Neuron (in vitro differentiated cells): Measurements from ENCODE around the gene CD160.
"Not testable (repeated sequence)": the region's sequence is repeated elsewhere in the genome, so short reads cannot be mapped to it uniquely, and the experiment has no call there.

Source experiments
- H2AFZ ChIP-seq: one replicate; pipeline ENCODE4 v1.6.1; 2013; ENCODE audit warnings: low read depth, mild to moderate bottlenecking, inconsistent platforms, low read length, moderate library complexity
- H3K27me3 ChIP-seq: one replicate; pipeline ENCODE4 v1.6.1; 2013; ENCODE audit warnings: low read length; ENCODE audit not compliant: insufficient read depth
- H3K36me3 ChIP-seq: one replicate; pipeline ENCODE4 v1.6.1; 2013; ENCODE audit warnings: low read length; ENCODE audit not compliant: insufficient read depth
- H3K4me1 ChIP-seq: one replicate; pipeline ENCODE4 v1.6.1; 2013; ENCODE audit warnings: low read length; ENCODE audit not compliant: insufficient read depth
- H3K4me3 ChIP-seq: 2 replicates; pipeline ENCODE4 v1.5.1; 2013; ENCODE audit warnings: mild to moderate bottlenecking, low read length, moderate library complexity
- H3K9me3 ChIP-seq: one replicate; pipeline ENCODE4 v1.6.1; 2013; ENCODE audit warnings: low read length

CD160 gene, protein sequence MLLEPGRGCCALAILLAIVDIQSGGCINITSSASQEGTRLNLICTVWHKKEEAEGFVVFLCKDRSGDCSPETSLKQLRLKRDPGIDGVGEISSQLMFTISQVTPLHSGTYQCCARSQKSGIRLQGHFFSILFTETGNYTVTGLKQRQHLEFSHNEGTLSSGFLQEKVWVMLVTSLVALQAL

DNA sequence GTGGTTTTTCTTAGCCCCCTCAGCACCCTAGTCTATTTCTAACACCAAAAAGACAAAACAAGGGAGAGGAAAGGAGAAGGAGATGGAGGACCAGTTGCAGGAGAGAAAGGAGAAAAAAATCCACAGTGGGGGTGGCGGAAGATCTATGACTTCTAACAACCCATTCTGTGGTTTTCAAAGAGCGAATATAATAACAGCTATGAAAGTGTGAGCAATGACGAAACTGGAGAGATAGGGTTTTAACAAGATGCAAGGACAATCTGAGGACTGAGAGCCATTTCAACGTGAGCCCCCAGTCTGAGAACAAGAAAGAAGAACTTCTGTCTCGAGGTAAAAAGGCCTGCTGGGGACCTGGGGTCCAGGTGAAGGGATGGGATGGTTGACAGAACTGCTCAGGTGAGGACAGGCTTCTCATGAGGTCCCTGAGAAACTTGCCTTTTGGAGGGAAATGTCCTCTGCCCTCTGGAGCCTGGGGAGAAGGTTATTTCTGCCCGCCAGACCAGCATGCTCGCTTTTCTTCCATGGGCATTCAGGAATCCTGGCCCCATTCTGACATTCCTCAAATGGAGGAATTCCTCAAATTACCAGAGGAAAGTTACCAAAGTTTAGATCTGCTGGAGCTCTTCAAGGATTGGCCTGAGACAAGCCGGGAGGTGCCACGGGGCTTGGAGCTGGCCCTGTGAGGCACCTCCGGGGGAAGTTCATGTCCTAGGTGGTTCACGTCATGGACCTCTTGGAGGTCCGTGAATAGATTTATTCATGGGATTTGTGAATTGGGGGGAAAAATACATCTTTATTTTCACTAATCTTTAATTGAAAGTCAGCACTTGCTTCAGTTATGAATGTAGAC lies at the start of gene CD160:
CD160 (plus strand) TSS at position 270 of the 850 bp plus-strand sequence. CDS start 8,829 bp downstream, outside the sequence.
- H3K9me3 ChIP-seq, result no peaks in the 10 kb centered on the region
- no peak within 1 kb of the TSS for H3K4me3 ChIP-seq
- H3K36me3 ChIP-seq, result no peaks in the 10 kb centered on the region
- H3K4me1 ChIP-seq, result peaks cover 14% of the 10 kb centered on the region
- H2AFZ ChIP-seq, result no peak within 1 kb of the TSS
- H3K27me3 ChIP-seq, result no peaks in the 10 kb centered on the region

DNA sequence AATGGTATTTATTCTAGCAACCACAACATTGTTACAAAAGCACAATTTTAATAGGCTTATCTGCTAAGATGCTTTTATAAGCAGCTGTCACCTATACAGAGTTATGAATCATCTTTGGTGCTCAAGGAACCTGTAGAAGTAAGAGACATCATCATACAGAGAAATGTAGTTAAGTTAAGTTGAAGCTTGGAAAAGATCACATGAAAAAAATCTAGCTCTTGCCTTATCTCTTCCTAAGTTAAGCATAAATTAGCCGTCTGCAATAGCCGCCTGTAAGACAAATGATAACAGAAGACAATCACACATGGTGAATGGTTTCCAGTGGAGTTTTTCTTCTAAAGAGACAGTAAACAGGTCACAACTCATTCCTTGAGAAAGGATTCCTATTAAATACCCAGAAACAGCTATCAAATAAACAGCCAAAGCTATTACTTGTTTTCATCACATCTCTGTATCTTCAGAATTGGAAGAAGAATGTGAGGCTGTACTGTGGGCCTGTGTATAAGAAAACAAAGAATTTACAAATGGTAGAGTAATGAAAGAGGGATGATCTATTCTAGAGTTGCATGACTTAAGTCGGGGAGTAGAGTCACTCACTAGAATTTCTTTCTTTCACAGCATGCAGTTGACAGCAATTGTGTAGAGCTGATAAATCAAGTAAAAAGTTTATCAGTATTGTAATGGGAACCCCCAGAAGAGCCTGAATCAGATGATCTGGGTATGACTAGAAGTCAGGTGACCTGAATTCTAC lies 48.1 kb upstream of the CD160 start:
- H3K27me3 ChIP-seq, H3K4me1 ChIP-seq, H3K9me3 ChIP-seq, H3K4me3 ChIP-seq, H3K36me3 ChIP-seq, H2AFZ ChIP-seq: not testable (repeated sequence)

DNA sequence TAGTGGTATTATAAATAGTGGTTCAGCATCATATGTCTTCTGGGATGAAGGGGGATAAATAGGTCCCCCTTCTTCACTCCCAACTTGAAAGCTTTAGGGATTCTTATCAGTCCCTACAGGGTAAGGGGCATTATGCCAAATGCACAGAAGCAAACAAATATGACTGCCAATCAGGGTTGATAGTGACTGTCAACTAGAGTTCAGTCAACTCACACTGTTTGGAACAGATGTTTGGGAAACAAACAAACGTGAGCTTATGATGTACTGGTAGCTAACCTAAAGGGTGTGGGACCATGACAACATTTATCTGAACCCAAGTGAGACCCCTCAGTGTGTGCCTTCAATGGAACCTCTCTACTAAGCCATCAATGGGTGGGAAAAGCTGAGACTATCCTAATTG lies 46.1 kb upstream of the CD160 start:
- not testable (repeated sequence) for H3K36me3 ChIP-seq

DNA sequence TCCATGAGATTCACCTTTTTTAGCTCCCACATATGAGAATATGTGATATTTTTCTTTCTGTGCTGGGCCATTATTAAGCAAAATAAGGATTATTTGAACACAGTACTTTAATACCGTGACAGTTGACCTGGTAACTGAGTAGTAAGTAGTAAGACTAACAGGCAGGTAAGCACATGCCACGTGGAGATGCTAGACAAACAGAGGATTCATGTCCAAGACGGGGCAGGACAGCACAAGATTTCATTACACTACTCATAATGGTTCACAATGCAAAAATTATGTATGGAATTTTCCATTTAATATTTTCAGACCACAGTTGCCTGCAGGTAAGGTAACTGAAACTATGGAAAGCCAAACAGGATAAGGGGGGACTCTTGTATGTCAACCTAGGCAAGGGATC lies 34.4 kb upstream of the CD160 start:
- not testable (repeated sequence) for H2AFZ ChIP-seq, H3K27me3 ChIP-seq, H3K4me3 ChIP-seq, H3K36me3 ChIP-seq, H3K9me3 ChIP-seq, H3K4me1 ChIP-seq

More for the DNA sequence above, 46.1 kb upstream of the CD160 start:
- H3K4me3 ChIP-seq, H3K27me3 ChIP-seq, H2AFZ ChIP-seq, H3K4me1 ChIP-seq, H3K9me3 ChIP-seq: not testable (repeated sequence)

DNA sequence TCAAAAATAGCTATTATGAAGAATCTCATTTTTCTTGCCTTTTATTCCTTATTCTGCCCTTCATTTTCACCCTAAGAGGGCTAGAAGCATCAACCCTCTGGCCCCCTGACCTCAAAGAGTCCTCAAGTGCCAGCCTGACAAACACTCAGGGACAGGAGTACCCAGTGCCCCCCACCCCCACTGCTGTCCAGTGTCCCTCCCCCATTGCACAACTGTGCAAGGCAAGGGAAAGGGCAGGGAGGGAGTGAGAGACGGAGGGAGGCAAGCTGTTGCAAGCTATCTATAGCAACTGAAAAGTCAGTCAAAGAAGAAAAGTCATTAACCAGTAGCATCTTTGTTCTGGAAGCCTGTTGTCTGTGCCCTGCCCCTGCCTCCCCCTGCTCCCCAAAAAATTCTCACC lies 33.2 kb upstream of the CD160 start:
- H3K4me3 ChIP-seq, H2AFZ ChIP-seq, H3K4me1 ChIP-seq, H3K36me3 ChIP-seq, H3K27me3 ChIP-seq, H3K9me3 ChIP-seq: not testable (repeated sequence)

DNA sequence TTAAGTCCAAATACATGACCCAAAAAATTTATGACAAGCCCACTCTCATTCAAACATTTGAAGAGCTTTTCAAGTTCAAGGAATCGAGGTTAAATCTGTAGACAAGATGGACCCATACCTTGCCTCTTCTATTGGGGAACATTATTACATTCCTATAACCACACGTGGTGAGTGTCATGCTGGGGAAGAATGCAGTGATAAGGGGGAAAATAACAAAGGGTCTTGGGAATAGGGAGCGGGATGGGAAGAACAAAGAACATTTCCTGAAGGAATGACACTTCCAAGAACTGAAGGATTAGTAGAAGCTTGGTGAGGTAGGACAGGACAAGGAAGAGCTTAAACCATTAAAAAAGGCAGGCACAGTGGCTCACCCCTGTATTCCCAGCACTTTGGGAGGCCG lies 31.0 kb upstream of the CD160 start:
- no peak overlapping the region for H3K4me3 ChIP-seq
- H2AFZ ChIP-seq, result no peak overlapping the region
- H3K9me3 ChIP-seq, result no peaks in the 10 kb centered on the region
- H3K4me1 ChIP-seq, result peaks cover 4% of the 10 kb centered on the region
- no peaks in the 10 kb centered on the region for H3K36me3 ChIP-seq
- H3K27me3 ChIP-seq, result no peaks in the 10 kb centered on the region

DNA sequence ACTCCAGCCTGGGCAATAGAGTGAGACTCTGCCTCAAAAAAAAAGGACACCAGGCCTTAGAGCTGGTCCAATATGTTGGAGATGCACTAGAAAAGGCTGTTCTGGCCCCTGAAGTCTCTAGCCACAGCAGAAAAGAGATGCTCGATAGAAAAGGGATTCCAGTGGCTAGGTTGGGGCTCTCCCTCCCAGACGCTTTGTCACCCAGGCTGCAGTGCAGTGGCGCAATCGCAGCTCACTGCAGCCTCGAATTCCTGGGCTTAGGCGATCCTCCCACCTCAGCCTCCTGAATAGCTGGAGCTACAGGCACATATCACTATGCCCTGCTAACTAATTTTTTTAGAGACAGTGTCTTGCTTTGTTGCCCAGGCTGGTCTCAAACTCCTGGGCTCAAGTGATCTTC lies 30.4 kb upstream of the CD160 start:
- Histone ChIP-seq H3K36me3 (no peaks in the 10 kb centered on the region), H3K4me1 (peaks cover 4% of the 10 kb centered on the region), H3K27me3 (no peaks in the 10 kb centered on the region), H3K4me3 (no peak overlapping the region), H2AFZ (no peak overlapping the region), H3K9me3 (no peaks in the 10 kb centered on the region)

DNA sequence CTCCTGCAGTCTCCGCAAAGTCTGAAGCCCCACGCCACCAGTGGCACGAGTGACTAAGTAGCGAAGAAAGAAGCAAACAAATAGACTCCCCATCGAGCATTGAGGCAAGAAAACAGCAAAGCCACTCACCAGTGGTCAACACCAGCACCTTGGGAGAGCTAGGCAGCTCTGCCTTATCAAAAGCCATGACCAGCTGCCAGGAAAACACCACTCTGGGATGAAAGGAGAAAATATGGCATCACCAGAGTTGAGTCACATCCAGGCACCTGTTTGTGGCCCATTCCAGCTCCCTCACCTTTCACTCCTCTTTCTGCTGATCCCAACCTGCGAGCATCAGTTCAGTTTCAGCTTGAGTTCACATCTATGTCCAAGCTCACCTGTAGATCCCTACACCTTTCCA lies 29.4 kb upstream of the CD160 start:
- H3K36me3 ChIP-seq, result no peaks in the 10 kb centered on the region
- peaks cover 4% of the 10 kb centered on the region for H3K4me1 ChIP-seq
- H3K4me3 ChIP-seq, result no peak overlapping the region
- H3K9me3 ChIP-seq, result no peaks in the 10 kb centered on the region
- no peak overlapping the region for H2AFZ ChIP-seq
- H3K27me3 ChIP-seq, result no peaks in the 10 kb centered on the region

DNA sequence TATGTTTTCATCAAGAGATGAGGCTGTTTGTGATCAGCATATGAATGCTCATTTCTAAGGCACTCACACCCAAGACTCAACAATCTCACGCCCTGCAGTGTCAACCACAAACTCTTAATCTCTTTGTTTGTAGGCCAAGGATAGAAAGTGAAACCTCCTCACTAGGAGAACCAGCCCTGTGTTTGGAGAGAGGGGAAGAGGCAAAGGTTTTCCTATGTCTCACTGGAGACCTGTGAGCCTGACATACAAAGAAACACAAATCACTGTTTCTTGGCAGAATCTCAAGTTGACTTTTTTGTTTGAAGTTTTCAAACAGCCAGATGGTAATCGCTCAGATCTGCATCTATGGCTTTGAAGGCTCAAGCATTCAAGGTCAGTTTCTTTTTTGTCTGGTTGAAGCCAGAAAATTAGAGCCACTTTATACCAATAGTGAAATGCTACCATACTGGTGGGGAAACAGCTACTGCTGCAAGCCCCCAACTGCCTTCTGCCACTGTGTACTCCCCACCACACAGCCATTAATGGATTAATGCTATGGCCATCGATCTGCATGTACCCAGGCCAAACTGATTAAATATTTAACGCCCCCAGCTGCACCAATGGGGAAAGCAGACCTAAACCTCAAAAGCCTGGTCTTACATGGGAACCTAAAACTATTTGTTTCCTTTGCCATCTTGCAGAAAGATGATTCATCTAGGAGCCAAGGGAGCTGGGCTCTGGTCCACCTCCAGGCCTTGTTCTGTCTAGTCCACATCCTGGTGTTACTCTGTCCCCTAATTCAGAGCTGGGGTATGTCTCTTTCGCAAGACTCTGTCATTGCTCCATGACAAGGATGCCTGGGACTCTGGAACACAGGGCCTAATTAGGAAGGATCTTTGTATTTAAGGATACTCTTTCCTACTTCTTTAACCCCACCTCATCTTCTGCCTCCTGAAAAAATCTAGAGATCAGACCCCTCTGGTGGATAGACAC lies 28.4 kb upstream of the CD160 start:
- Histone ChIP-seq H3K27me3 (no peaks in the 10 kb centered on the region), H3K36me3 (no peaks in the 10 kb centered on the region), H2AFZ (no peak overlapping the region), H3K4me3 (no peak overlapping the region), H3K4me1 (peaks cover 4% of the 10 kb centered on the region), H3K9me3 (no peaks in the 10 kb centered on the region)

DNA sequence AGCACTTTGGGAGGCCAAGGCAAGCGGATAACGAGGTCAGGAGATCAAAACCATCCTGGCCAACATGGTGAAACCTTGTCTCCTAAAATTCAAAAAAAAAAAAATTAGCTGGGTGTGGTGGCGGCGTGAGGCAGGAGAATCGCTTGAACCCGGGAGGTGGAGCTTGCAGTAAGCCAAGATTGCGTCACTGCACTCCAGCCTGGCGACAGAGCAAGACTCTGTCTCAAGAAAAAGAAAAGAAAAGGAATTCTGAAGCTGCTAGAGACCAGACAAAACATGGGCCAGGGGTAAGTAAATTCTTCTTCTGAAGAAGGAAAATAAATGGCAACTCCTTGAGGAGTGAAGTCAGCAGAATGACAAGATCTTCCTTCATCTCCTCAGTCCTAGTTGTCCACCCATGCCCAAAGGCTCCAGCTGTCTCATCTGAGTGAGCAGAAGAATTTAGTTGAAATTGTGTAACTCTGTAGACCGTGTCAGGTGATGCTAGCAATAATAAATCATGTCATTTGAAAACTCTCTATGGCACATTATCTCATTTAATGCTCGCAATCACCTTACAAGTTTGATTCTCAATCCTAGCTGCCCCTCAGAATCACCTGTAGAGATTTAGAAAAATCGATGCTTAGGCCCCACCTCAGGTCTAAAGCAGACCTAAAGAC lies 26.4 kb upstream of the CD160 start:
- no peaks in the 10 kb centered on the region for H3K36me3 ChIP-seq
- no peaks in the 10 kb centered on the region for H3K27me3 ChIP-seq
- H2AFZ ChIP-seq, result no peak overlapping the region
- H3K4me1 ChIP-seq, result peaks cover 4% of the 10 kb centered on the region
- H3K4me3 ChIP-seq, result no peak overlapping the region
- H3K9me3 ChIP-seq, result no peaks in the 10 kb centered on the region

DNA sequence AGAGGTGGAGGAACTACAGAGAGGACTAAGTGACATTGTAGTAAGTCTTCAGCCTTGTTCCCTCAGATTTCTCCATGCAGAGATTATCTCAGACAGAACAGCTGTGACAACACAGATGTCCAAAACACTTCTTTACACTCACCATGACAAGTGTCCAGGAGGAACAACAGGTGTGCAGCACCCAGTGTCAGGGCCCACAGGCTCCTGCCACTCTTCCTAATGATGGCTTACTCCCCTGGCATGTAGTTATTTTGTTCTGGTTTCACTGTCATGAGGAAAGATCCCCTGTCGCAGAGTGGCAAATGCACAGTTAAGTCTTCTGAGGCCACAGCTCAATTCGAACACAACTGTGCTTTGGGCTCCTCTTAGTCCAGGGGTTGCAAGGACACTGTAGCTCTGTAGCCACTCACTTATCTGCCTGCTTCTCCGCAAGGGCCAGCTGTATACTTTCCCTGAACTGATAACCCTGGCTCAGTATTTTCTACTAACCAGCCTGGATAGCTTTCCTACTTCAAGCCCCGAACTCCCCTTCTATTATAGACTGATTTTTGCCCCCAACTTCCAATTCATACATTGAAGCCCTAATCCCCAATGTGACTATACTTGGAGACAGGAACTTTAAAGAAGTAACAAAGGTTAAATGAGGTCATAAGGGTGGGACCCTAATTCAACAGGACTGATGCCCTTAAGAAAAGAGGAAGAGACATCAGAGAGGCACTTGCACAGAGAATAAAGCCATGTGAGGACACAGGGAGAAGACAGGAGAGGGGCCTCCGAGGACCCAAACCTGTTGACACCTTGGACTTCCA lies 23.3 kb upstream of the CD160 start:
- no peaks in the 10 kb centered on the region for H3K36me3 ChIP-seq

DNA sequence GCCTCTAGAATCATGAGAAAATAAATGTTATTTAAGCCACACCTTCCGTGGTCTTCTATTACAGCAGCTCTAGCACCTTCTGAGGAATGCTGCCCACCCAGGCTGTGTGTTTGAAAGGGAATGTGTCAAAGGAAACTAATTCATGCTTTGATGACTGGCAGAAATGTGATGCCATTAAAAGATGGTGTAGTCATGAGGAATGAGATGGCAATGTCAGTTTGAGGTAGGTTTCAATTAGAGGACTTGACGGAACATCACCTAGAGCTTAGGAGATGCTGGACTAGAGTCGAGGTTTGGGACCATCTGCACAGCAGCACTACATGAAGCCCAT lies 22.7 kb upstream of the CD160 start:
- Histone ChIP-seq H3K36me3 (no peaks in the 10 kb centered on the region), H3K4me3 (no peak overlapping the region), H3K27me3 (no peaks in the 10 kb centered on the region), H3K9me3 (no peaks in the 10 kb centered on the region), H2AFZ (no peak overlapping the region), H3K4me1 (no peaks in the 10 kb centered on the region)

More for the DNA sequence above, 23.3 kb upstream of the CD160 start:
- Histone ChIP-seq H3K27me3 (no peaks in the 10 kb centered on the region), H3K9me3 (no peaks in the 10 kb centered on the region), H2AFZ (no peak overlapping the region), H3K4me1 (no peaks in the 10 kb centered on the region), H3K4me3 (no peak overlapping the region)
